HepG2 (cell line): Measurements from ENCODE around the gene COG4. TPM values are rescaled to one million over a fixed set of nuclear protein-coding genes. Genes with fewer than 3 reads are reported as not detected.

Experiments used
- ATAC-seq: fragments of 200-7000 bp; cut with Tn5 transposase; 3 replicates; pipeline ENCODE4 v1.9.1; 2020; ENCODE audit warnings: mild to moderate bottlenecking, moderate library complexity
- BruUV-seq: library from RNA; stranded (reverse); fragments of 400-500 nt; replicated peaks from 2 replicates; lab custom pipeline; 2021; lab: Mats Ljungman, UMichigan
- CTCF ChIA-PET: fragments of 300-600 bp; formaldehyde crosslinking; extraction: SDS; loops from one replicate; lab custom pipeline; 2021; ENCODE audit warnings: low total read pairs, inconsistent platforms, low intra/inter-chr PET ratio; lab: Yijun Ruan, JAX
- POLR2A ChIA-PET: fragments of 350-600 bp; sonication (Branson Sonifier 250); formaldehyde crosslinking; loops from one replicate; lab custom pipeline; 2020; ENCODE audit warnings: antibody characterized with exemption, inconsistent platforms; lab: Yijun Ruan, JAX
- DNase-seq: peaks from one replicate; pipeline ENCODE4 v3.0.0-alpha.2; 2015; ENCODE audit warnings: low spot score
- FAIRE-seq: peaks from 3 replicates; lab custom pipeline; 2011; peaks lifted over from hg19 to GRCh38; lab: Jason Lieb, UNC
- H2AFZ ChIP-seq: one replicate; pipeline ENCODE4 v1.6.1; 2011; ENCODE audit warnings: low read length, inconsistent platforms
- H3K27ac ChIP-seq: fragments of 300-600 bp; 3 replicates; pipeline ENCODE4 v1.8.0; 2011; ENCODE audit warnings: mixed run types, mild to moderate bottlenecking, mixed read lengths, low read length, inconsistent platforms; ENCODE audit not compliant: insufficient read depth; ENCODE audit errors: extremely low read length
- H3K27me3 ChIP-seq, 2 experiments: fragments of 200-600 bp in 1 of 2; 2 replicates in 1 of 2; 3 replicates in 1 of 2; pipeline versions ENCODE4 v1.6.0 to v1.8.0; 2011; ENCODE audit warnings: low read length in 2 of 2, mild to moderate bottlenecking in 2 of 2, moderate library complexity in 2 of 2, inconsistent platforms in 1 of 2; ENCODE audit not compliant: insufficient read depth in 2 of 2, control insufficient read depth in 1 of 2
- H3K36me3 ChIP-seq, 2 experiments: fragments of 200-600 bp in 1 of 2; replicated peaks in 1 of 2; 2 replicates in 1 of 2; 3 replicates in 1 of 2; pipeline versions ENCODE4 v1.5.1 to v1.8.0; 2011; ENCODE audit warnings: low read length in 2 of 2, inconsistent platforms in 1 of 2; ENCODE audit not compliant: insufficient read depth in 2 of 2, control insufficient read depth in 1 of 2
- H3K4me1 ChIP-seq: 2 replicates; pipeline ENCODE4 v1.5.1; 2012; ENCODE audit warnings: low read length, inconsistent platforms; ENCODE audit not compliant: insufficient read depth
- H3K4me2 ChIP-seq: 2 replicates; pipeline ENCODE4 v1.6.0; 2011; ENCODE audit warnings: low read depth, low read length, inconsistent platforms
- H3K4me3 ChIP-seq, 3 experiments: fragments of 200-600 bp in 1 of 3; sonication (generic), shearing (Covaris generic) in 1 of 3; replicated peaks in 1 of 3; 2 replicates each; pipeline ENCODE4 v1.5.1; 2011 to 2016; ENCODE audit warnings: low read length in 3 of 3, inconsistent platforms in 2 of 3, low read depth in 2 of 3, mild to moderate bottlenecking in 2 of 3, control low read depth in 1 of 3, mixed read lengths in 1 of 3; ENCODE audit not compliant: insufficient read depth in 1 of 3
- H3K79me2 ChIP-seq: one replicate; pipeline ENCODE4 v1.6.1; 2011; ENCODE audit warnings: low read length, inconsistent platforms; ENCODE audit not compliant: insufficient read depth
- H3K9ac ChIP-seq: 2 replicates; pipeline ENCODE4 v1.6.0; 2011; ENCODE audit warnings: mild to moderate bottlenecking, low read depth, low read length, inconsistent platforms; ENCODE audit not compliant: insufficient read depth
- H3K9me3 ChIP-seq: 2 replicates; pipeline ENCODE4 v1.5.1; 2012; ENCODE audit warnings: mild to moderate bottlenecking, low read length
- H4K20me1 ChIP-seq: 2 replicates; pipeline ENCODE4 v1.6.0; 2011; ENCODE audit warnings: inconsistent platforms, mild to moderate bottlenecking, low read length, moderate library complexity; ENCODE audit not compliant: insufficient read depth
- HES4 ChIP-seq: sonication (generic); formaldehyde crosslinking; IDR thresholded peaks from 2 replicates; pipeline ENCODE4 v1.9.0; 2021; ENCODE audit warnings: mild to moderate bottlenecking, missing genetic modification reagents, borderline replicate concordance
- NCOR1 ChIP-seq: fragments of 200-600 bp; sonication (generic); IDR thresholded peaks from 2 replicates; pipeline ENCODE4 v1.7.0; 2017; ENCODE audit warnings: antibody characterized with exemption, low read length, borderline replicate concordance
- TBX3 ChIP-seq: fragments of 450-650 bp; IDR thresholded peaks from 2 replicates; pipeline ENCODE4 v1.6.1; 2017; ENCODE audit warnings: antibody characterized with exemption, mild to moderate bottlenecking, inconsistent platforms, borderline replicate concordance
- ZNF30 ChIP-seq: sonication (generic); formaldehyde crosslinking; IDR thresholded peaks from 2 replicates; pipeline ENCODE4 v1.5.0; 2020; ENCODE audit warnings: mild to moderate bottlenecking, missing genetic modification reagents
- ZNF598 ChIP-seq: sonication (generic); formaldehyde crosslinking; IDR thresholded peaks from 2 replicates; pipeline ENCODE4 v1.5.1; 2020; ENCODE audit warnings: mild to moderate bottlenecking, missing genetic modification reagents, borderline replicate concordance
- ZNF629 ChIP-seq: sonication (generic); formaldehyde crosslinking; conservative IDR thresholded peaks from 2 replicates; pipeline ENCODE4 v1.5.0; 2020; ENCODE audit warnings: missing genetic modification reagents
- WGBS: methylation state at CpG from one replicate; pipeline ENCODE4 v1.1.6; 2017; ENCODE audit warnings: low lambda C conversion rate; 5-methylcytosine and 5-hydroxymethylcytosine counted together
- in situ Hi-C: cut with HindIII; loops from 2 replicates; pipeline ENCODE4 v1.10.0; 2017; ENCODE audit warnings: low pct_unique_long_range_greater_than_20kb; ENCODE audit not compliant: extremely low pct_ligation_motif_present
- intact Hi-C: fragments of 100-400 bp; cut with micrococcal nuclease; formaldehyde crosslinking; loops from one replicate; pipeline ENCODE4 v1.10.0; 2022; ENCODE audit not compliant: unreplicated experiment
- polyA plus RNA-seq, 8 experiments: library from polyadenylated mRNA; depleted of rRNA in 3 of 8; stranded (reverse) in 7 of 8; unstranded in 1 of 8; fragments of >200 nt; fragmentation: Illumina TruSeq in 4 of 8; extraction: Trizol in 4 of 8; gene quantifications; 2 replicates each; pipeline versions ENCODE4 v1.2.1 to v1.2.3, GENCODE V29; 2011 to 2016; ENCODE audit warnings: low read depth in 4 of 8, missing spikeins in 1 of 8, mixed read lengths in 1 of 8; ENCODE audit not compliant: insufficient read depth in 1 of 8
- total RNA-seq, 5 experiments: library from RNA; depleted of rRNA; stranded (reverse); fragments of >200 nt; fragmentation: Illumina TruSeq; extraction: Trizol; gene quantifications; 2 replicates each; pipeline ENCODE4 v1.2.3, GENCODE V29; 2016; ENCODE audit warnings: low read depth in 1 of 5
- TF ChIP-seq, protein P1 (sequence below): sonication (generic); formaldehyde crosslinking; conservative IDR thresholded peaks from 2 replicates; pipeline ENCODE4 v1.8.1; 2023; ENCODE audit warnings: missing genetic modification reagents

The COG4 gene
- total and polyA plus RNA-seq, 2 of the 13 experiments (the other 11 are each of a cell fraction or from before 2014, with no cell fraction given) = 51.1 to 73.8 TPM

DNA sequence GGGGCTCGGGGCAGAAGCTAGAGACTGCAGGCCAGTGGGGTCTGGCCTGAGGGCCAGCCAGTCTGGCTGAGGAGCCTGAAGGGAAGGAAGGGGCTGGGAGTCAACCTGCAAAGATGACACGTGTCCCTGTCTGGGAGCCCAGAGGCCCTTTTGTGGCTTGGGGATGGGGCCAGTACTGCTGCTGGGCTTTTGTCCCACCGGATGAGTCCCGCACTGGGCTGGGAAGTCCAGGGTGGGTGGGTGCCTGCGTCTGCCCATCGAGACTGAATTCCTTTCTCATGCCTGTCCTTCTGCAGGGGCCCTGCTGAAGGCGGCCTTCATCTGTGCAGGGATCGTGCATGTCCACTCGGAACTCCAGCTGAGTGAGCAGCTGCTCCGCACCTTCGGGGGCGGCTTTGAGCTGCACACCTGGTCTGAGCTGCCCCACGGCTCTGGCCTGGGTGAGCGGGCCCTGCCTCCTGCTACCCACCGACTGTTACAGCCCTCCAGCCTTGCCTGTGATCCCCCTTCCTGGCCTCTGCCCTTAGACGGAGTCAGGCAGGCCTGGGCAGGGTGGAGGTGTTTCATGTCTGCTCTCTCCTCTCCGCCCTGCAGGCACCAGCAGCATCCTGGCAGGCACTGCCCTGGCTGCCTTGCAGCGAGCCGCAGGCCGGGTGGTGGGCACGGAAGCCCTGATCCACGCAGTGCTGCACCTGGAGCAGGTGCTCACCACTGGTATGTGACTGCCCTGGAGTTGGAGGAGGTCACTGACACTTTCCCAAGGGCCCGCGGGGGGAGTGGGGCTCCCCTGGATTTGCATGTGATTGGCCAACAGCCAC, 48.1 kb downstream of the COG4 start:
- TF ChIP-seq ZNF629 (no peak), NCOR1 (no peak), HES4 (CRISPR knock-in tag) (0 out of 2 replicates have a peak, but pooled peaks have one; percentile 44), ZNF30 (CRISPR knock-in tag) (no peak)
- TF ChIP-seq, all 625 proteins: peak for 1
- Histone ChIP-seq H2AFZ (no peak overlapping the region), H3K4me2 (no peak overlapping the region), H3K36me3 (peaks cover 7 to 17% of the 10 kb centered on the region in 2 experiments; a peak in 4 of 5 replicates), H3K27ac (no peak overlapping the region), H3K79me2 (no peaks in the 10 kb centered on the region), H3K4me3 (no peak overlapping the region), H4K20me1 (no peaks in the 10 kb centered on the region), H3K27me3 (no peaks in the 10 kb centered on the region), H3K4me1 (peaks cover 5% of the 10 kb centered on the region; the same call in 1 of the 2 replicates), H3K9ac (no peak overlapping the region), H3K9me3 (no peaks in the 10 kb centered on the region)
- intact Hi-C loops = no loop called here
- CTCF ChIA-PET = no interaction called here
- FAIRE-seq = no peak
- DNase-seq = no peak
- in situ Hi-C loops = no loop called here
- BruUV-seq = no TSS peak
- POLR2A ChIA-PET = no interaction called here
- 92% methylated on average over 14 of the region's 24 CpGs for WGBS
- ATAC-seq = no peak

DNA sequence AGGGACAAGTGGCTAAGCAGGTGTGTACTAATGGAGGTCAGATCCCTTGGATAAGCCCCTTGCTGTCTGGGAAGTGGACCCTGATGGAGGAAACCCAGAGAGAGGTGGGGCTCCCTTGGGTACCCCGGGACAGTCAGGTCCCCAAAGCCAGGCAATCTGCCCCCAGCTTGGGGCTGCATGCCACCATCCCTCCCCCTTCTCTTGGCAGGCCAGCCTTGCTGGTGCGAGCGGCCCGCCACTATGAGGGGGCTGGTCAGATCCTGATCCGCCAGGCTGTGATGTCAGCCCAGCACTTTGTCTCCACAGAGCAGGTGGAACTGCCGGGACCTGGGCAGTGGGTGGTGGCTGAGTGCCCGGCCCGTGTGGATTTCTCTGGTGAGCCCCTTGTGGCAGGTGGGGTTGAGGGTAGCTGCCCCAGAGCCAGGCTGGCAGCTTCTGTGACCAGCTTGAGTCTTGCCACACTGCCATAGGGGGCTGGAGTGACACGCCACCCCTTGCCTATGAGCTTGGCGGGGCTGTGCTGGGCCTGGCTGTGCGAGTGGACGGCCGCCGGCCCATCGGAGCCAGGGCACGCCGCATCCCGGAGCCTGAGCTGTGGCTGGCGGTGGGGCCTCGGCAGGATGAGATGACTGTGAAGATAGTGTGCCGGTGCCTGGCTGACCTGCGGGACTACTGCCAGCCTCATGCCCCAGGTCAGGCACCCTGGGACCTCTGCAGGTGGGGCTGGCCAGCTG, 48.9 kb downstream of the COG4 start:
- no TSS peak for BruUV-seq
- Histone ChIP-seq H3K27ac (no peak overlapping the region), H2AFZ (no peak overlapping the region), H3K4me2 (no peak overlapping the region), H3K4me1 (peaks cover 5% of the 10 kb centered on the region; the same call in 1 of the 2 replicates), H3K9me3 (no peaks in the 10 kb centered on the region), H3K36me3 (peaks cover 7 to 9% of the 10 kb centered on the region in 2 experiments; a peak in 4 of 5 replicates), H3K9ac (no peak overlapping the region), H3K79me2 (no peaks in the 10 kb centered on the region), H3K27me3 (no peaks in the 10 kb centered on the region), H4K20me1 (no peaks in the 10 kb centered on the region), H3K4me3 (no peak overlapping the region)
- ChIA-PET CTCF (no interaction called here), POLR2A (no interaction called here)
- in situ Hi-C loops (no loop called here), intact Hi-C loops (no loop called here)
- DNase-seq (no peak), ATAC-seq (no peak), FAIRE-seq (no peak)
- 96% methylated on average over 7 of the region's 22 CpGs for WGBS
- TF ChIP-seq, protein P1, sequence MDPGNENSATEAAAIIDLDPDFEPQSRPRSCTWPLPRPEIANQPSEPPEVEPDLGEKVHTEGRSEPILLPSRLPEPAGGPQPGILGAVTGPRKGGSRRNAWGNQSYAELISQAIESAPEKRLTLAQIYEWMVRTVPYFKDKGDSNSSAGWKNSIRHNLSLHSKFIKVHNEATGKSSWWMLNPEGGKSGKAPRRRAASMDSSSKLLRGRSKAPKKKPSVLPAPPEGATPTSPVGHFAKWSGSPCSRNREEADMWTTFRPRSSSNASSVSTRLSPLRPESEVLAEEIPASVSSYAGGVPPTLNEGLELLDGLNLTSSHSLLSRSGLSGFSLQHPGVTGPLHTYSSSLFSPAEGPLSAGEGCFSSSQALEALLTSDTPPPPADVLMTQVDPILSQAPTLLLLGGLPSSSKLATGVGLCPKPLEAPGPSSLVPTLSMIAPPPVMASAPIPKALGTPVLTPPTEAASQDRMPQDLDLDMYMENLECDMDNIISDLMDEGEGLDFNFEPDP = no peak
- TF ChIP-seq TBX3 = no peak
- TF ChIP-seq ZNF598 = no peak
